Peyer's patch (tissue), 4 donors: ENCODE results near the gene AKT3. TPM values are rescaled to one million over a fixed set of nuclear protein-coding genes. Genes with fewer than 3 reads are reported as not detected.

Experiments used
- DNase-seq, 3 donors: peaks; one replicate each; pipeline ENCODE4 v3.0.0-alpha.2; 2017 to 2019
- H3K27ac ChIP-seq, 4 donors: fragments of 200-600 bp; sonication (generic); one replicate each; pipeline ENCODE4 v1.5.1; 2016 to 2019
- H3K27me3 ChIP-seq, 2 donors: fragments of 200-600 bp; sonication (generic); one replicate each; pipeline ENCODE4 v1.5.1; 2019
- H3K36me3 ChIP-seq, 3 donors: fragments of 200-600 bp; sonication (generic); one replicate each; pipeline ENCODE4 v1.5.1; 2016 to 2019
- H3K4me1 ChIP-seq, 4 donors: fragments of 200-600 bp; sonication (generic); one replicate each; pipeline ENCODE4 v1.5.1; 2016 to 2019
- H3K4me3 ChIP-seq, 4 donors: fragments of 200-600 bp; sonication (generic); 1 replicate in 3 of 4; 2 replicates in 1 of 4; pipeline ENCODE4 v1.5.1; 2016 to 2019; ENCODE audit warnings: mild to moderate bottlenecking in 1 of 4
- H3K9me3 ChIP-seq, 4 donors: fragments of 200-600 bp; sonication (generic); one replicate each; pipeline ENCODE4 v1.5.1; 2016 to 2019; ENCODE audit warnings: mild to moderate bottlenecking in 1 of 4
- POLR2A ChIP-seq, 2 donors: fragments of 450-650 bp; IDR thresholded peaks; one replicate each; pipeline ENCODE4 v1.5.1; 2017; ENCODE audit warnings: antibody characterized with exemption in 2 of 2, mild to moderate bottlenecking in 2 of 2, moderate library complexity in 2 of 2
- total RNA-seq, 4 donors: library from RNA; depleted of rRNA; stranded (reverse); fragments of >200 nt; gene quantifications; one replicate each; pipeline ENCODE4 v1.1.0, GENCODE V29; 2016
- TF ChIP-seq, protein P1 (sequence below), 6 experiments: fragments of 450-650 bp in 4 of 6; fragments of 200-600 bp in 2 of 6; sonication (generic) in 1 of 6; IDR thresholded peaks; one replicate each; pipeline ENCODE4 v1.5.1; 2017 to 2019; ENCODE audit warnings: antibody characterized with exemption in 6 of 6, mild to moderate bottlenecking in 3 of 6, moderate library complexity in 1 of 6

Gene AKT3
- total RNA-seq, 4 donors from 2014 or later, result 4.4 to 71.8 (median 15.2) TPM

DNA sequence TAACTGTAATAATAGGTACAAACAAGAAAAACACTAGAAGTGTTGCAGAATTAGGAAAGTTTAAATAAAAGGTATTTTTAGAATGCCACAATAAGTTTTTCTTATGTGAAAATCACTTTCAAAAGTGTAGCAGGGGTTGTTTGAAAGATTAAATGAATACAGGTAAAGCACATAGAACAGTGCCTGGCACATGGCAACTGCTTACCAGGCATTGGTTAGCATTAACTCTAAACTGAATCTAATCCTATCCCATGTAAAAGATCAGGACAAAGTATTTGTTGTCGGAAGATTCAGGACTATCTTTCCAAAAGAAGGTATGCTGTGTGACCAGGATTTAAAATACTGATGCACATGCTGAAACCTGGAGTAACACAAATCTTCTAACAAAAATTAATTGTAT is 3.3 kb downstream of the AKT3 start:
- Histone ChIP-seq H3K4me3 (no peak overlapping the region), H3K9me3 (no peaks in the 10 kb centered on the region), H3K27ac (no peak overlapping the region), H3K36me3 (no peaks in the 10 kb centered on the region), H3K4me1 (no peaks in the 10 kb centered on the region), H3K27me3 (peaks cover 0 to 6% of the 10 kb centered on the region in 2 donors)
- DNase-seq, result no peak
- TF ChIP-seq, protein P1, sequence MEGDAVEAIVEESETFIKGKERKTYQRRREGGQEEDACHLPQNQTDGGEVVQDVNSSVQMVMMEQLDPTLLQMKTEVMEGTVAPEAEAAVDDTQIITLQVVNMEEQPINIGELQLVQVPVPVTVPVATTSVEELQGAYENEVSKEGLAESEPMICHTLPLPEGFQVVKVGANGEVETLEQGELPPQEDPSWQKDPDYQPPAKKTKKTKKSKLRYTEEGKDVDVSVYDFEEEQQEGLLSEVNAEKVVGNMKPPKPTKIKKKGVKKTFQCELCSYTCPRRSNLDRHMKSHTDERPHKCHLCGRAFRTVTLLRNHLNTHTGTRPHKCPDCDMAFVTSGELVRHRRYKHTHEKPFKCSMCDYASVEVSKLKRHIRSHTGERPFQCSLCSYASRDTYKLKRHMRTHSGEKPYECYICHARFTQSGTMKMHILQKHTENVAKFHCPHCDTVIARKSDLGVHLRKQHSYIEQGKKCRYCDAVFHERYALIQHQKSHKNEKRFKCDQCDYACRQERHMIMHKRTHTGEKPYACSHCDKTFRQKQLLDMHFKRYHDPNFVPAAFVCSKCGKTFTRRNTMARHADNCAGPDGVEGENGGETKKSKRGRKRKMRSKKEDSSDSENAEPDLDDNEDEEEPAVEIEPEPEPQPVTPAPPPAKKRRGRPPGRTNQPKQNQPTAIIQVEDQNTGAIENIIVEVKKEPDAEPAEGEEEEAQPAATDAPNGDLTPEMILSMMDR (IDR thresholded peaks at IDR 0.05), result no peak
- no peak for TF ChIP-seq POLR2A (IDR thresholded peaks at IDR 0.05)

- H3K36me3 ChIP-seq, result no peaks in the 10 kb centered on the region
- H3K27me3 ChIP-seq, result peaks cover 0 to 6% of the 10 kb centered on the region in 2 donors
- H3K27ac ChIP-seq, result no peak overlapping the region
- H3K4me1 ChIP-seq, result no peaks in the 10 kb centered on the region
- no peaks in the 10 kb centered on the region for H3K9me3 ChIP-seq
- no peak for DNase-seq
- TF ChIP-seq, protein P1 (IDR thresholded peaks at IDR 0.05), result no peak
- TF ChIP-seq POLR2A (IDR thresholded peaks at IDR 0.05), result no peak
- H3K4me3 ChIP-seq, result no peak overlapping the region
These were observed 4.2 kb downstream of the AKT3 start for GRCh38 chr1:243845888-243846287.

- Histone ChIP-seq H3K27me3 (no peaks in the 10 kb centered on the region), H3K36me3 (no peaks in the 10 kb centered on the region), H3K4me1 (no peaks in the 10 kb centered on the region), H3K4me3 (no peak overlapping the region), H3K9me3 (no peaks in the 10 kb centered on the region), H3K27ac (no peak overlapping the region)
- no peak for TF ChIP-seq POLR2A (IDR thresholded peaks at IDR 0.05)
- TF ChIP-seq, protein P1 (IDR thresholded peaks at IDR 0.05), result no peak
- DNase-seq, result no peak
These were observed 5.9 kb downstream of the AKT3 start for GRCh38 chr1:243844186-243844585.

- no peak overlapping the region for H3K4me3 ChIP-seq
- TF ChIP-seq, protein P1 (IDR thresholded peaks at IDR 0.05), result no peak
- TF ChIP-seq POLR2A (IDR thresholded peaks at IDR 0.05), result no peak
- DNase-seq, result no peak
These were observed 7.0 kb downstream of the AKT3 start for GRCh38 chr1:243842978-243843511.

GRCh38 chr1:243842161-243842560 is 7.9 kb downstream of the AKT3 start:
- peak overlapping the region in 1 of 4 donors; percentile 44 for H3K27ac ChIP-seq
- H3K36me3 ChIP-seq, result no peaks in the 10 kb centered on the region
- no peaks in the 10 kb centered on the region for H3K9me3 ChIP-seq
- H3K4me3 ChIP-seq, result no peak overlapping the region
- TF ChIP-seq, protein P1 (IDR thresholded peaks at IDR 0.05), result no peak
- no peak for TF ChIP-seq POLR2A (IDR thresholded peaks at IDR 0.05)
- no peaks in the 10 kb centered on the region for H3K27me3 ChIP-seq
- H3K4me1 ChIP-seq, result no peaks in the 10 kb centered on the region
- DNase-seq, result no peak

More at GRCh38 chr1:243842978-243843511, 7.0 kb downstream of the AKT3 start:
- H3K4me1 ChIP-seq, result no peaks in the 10 kb centered on the region
- H3K9me3 ChIP-seq, result no peaks in the 10 kb centered on the region
- H3K27me3 ChIP-seq, result no peaks in the 10 kb centered on the region
- peak overlapping the region in 2 of 4 donors; percentile 44 to 54 for H3K27ac ChIP-seq
- no peaks in the 10 kb centered on the region for H3K36me3 ChIP-seq

DNA sequence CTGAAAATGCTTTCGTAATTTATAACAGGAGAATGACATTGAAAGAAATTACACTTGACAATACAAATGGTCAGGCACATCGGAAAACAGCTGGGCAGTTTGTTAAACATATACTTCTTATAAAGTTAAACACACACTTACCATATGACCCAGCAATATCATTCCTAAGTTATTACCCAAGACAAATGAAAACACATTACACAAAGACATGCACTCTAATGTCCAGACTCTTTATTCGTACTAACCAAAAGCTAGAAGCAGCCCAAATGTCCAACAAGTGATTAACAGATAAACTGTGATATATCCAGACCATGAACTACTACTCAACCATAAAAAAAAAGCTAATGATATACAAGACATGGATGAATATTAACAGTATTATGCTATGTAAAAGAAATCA is 8.5 kb downstream of the AKT3 start:
- TF ChIP-seq, protein P1 (IDR thresholded peaks at IDR 0.05), result no peak
- no peak for TF ChIP-seq POLR2A (IDR thresholded peaks at IDR 0.05)
- no peak for DNase-seq
- Histone ChIP-seq H3K4me1 (no peaks in the 10 kb centered on the region), H3K4me3 (no peak overlapping the region), H3K27me3 (no peaks in the 10 kb centered on the region), H3K36me3 (no peaks in the 10 kb centered on the region), H3K9me3 (no peaks in the 10 kb centered on the region), H3K27ac (no peak overlapping the region)
